Kidney epithelial cell (primary cell): Measurements from ENCODE around the gene FILIP1L. TPM values are rescaled to one million over a fixed set of nuclear protein-coding genes. Genes with fewer than 3 reads are reported as not detected.

Experiments used
- DNase-seq: peaks from one replicate; pipeline ENCODE4 v3.0.0-alpha.2; 2010; ENCODE audit warnings: low read depth
- H3K27me3 ChIP-seq: 2 replicates; pipeline ENCODE4 v1.6.0; 2011; ENCODE audit warnings: low read length; ENCODE audit not compliant: control insufficient read depth, insufficient read depth
- H3K36me3 ChIP-seq: 2 replicates; pipeline ENCODE4 v1.5.1; 2011; ENCODE audit warnings: low read length; ENCODE audit not compliant: control insufficient read depth, insufficient read depth
- H3K4me3 ChIP-seq: 2 replicates; pipeline ENCODE4 v1.5.1; 2011; ENCODE audit warnings: low read depth, mild to moderate bottlenecking, control low read depth, low read length
- total RNA-seq: library from RNA; depleted of rRNA; stranded (reverse); fragments of >200 nt; gene quantifications from 2 replicates; pipeline ENCODE4 v1.2.3, GENCODE V29; 2015
- TF ChIP-seq, protein P1 (sequence below): IDR thresholded peaks from 2 replicates; pipeline ENCODE4 v1.5.1; 2011; ENCODE audit warnings: mild to moderate bottlenecking, moderate library complexity, low read length, control low read depth, inconsistent platforms; ENCODE audit not compliant: insufficient read depth, poor library complexity, severe bottlenecking

The FILIP1L gene
- total RNA-seq, 1 donor from 2014 or later = 15.6 TPM

DNA sequence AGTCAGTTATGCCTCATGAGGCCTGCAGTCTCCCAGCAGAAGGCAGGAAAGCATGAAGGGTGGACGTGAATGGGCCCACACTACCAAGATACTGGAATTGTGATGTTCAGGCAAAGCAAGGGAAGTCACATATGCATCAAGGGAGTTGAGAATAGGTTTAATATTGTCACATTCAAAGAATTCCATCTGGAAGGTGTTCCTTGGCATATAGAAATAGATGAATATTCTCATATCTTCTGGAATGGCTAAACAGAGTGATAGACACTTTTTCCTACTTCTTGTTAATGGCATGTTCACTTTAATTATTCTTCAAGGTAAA lies 193.0 kb downstream of the FILIP1L start:
- TF ChIP-seq, protein P1, sequence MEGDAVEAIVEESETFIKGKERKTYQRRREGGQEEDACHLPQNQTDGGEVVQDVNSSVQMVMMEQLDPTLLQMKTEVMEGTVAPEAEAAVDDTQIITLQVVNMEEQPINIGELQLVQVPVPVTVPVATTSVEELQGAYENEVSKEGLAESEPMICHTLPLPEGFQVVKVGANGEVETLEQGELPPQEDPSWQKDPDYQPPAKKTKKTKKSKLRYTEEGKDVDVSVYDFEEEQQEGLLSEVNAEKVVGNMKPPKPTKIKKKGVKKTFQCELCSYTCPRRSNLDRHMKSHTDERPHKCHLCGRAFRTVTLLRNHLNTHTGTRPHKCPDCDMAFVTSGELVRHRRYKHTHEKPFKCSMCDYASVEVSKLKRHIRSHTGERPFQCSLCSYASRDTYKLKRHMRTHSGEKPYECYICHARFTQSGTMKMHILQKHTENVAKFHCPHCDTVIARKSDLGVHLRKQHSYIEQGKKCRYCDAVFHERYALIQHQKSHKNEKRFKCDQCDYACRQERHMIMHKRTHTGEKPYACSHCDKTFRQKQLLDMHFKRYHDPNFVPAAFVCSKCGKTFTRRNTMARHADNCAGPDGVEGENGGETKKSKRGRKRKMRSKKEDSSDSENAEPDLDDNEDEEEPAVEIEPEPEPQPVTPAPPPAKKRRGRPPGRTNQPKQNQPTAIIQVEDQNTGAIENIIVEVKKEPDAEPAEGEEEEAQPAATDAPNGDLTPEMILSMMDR = no peak
- H3K27me3 ChIP-seq = no peaks in the 10 kb centered on the region
- no peak for DNase-seq
- no peak overlapping the region for H3K4me3 ChIP-seq
- H3K36me3 ChIP-seq = no peaks in the 10 kb centered on the region

DNA sequence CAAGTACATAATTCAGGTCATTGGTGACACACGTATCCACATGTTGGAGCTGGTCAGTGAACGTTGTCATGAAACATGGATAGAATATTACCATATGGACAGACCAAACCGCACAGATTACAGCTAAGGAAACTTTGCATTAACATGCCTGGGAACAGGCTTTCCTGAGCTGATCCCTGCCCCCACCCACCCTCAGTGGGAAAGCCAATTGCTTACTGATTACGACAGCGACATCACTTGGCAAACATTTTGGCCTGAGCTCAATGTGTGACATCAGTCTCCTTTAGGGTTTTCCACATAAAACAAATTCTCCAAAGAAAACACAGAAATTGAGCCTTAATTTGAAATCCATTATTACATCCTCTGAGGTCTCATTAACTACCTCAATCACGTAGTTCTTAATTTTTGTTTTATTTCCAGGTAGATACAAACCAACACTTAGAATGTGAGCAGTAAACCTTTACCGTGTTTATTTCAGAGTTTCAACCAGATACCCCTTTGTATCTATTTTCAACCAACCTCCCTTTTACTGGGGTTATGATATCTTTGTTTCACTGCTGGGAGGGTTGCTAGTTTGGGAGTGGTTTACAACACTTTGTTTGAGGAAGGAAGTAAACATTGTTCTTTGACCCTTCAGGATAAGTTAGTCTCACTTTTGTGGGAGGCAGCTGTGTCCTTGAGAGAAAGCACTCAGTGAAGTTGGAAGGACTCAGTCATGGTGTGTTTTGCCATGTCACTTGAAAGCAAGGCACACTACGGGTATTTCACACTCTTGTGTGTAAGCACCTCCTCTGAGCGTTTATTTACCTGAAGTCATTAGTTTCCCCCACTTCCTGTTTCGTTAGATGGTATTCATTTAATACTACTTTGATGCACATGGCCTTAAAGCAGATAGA lies 193.6 kb downstream of the FILIP1L start:
- Histone ChIP-seq H3K4me3 (no peak overlapping the region), H3K36me3 (no peaks in the 10 kb centered on the region), H3K27me3 (no peaks in the 10 kb centered on the region)
- TF ChIP-seq, protein P1 = no peak
- DNase-seq = no peak

DNA sequence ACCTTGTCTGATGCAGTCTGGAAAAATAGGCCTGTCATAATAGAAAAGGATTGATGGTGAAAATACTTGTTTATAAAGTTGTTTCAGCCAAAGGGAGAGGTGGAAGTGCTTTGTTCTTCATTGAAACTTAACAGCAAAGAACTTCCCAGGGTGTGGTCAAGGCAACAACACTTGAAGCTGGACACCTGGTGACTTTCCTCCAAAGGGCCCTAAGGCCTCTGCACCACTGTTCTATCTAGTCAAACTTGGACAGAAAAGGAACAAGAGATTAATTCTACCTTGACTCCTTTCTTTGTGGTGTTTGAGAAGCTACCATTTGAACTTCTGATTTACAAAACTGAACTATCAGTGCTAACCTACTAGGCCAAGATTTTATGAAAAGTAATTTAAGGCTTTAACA lies 194.6 kb downstream of the FILIP1L start:
- Histone ChIP-seq H3K27me3 (no peaks in the 10 kb centered on the region), H3K4me3 (no peak overlapping the region), H3K36me3 (no peaks in the 10 kb centered on the region)
- TF ChIP-seq, protein P1 = no peak
- no peak for DNase-seq

DNA sequence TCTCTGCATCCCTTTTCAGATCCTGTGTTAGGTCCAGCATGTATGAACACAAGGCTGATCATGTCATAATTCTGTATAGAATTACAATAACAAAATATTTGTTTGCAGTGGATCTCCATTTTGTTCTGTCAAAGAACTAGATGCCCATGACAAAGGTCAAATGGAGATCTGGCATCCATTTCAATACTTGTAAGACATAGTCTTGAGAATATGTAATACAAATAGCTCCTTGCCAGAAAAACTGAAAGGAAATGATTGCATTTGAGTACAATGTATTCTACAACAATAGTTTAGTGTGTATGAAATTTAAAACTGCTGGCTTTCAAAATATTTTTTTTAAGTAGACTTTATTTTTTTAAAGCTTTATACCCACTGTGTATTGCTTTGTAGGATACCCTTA lies 195.6 kb downstream of the FILIP1L start:
- TF ChIP-seq, protein P1 = no peak
- H3K27me3 ChIP-seq = no peaks in the 10 kb centered on the region
- DNase-seq = no peak
- H3K36me3 ChIP-seq = no peaks in the 10 kb centered on the region
- H3K4me3 ChIP-seq = no peak overlapping the region

DNA sequence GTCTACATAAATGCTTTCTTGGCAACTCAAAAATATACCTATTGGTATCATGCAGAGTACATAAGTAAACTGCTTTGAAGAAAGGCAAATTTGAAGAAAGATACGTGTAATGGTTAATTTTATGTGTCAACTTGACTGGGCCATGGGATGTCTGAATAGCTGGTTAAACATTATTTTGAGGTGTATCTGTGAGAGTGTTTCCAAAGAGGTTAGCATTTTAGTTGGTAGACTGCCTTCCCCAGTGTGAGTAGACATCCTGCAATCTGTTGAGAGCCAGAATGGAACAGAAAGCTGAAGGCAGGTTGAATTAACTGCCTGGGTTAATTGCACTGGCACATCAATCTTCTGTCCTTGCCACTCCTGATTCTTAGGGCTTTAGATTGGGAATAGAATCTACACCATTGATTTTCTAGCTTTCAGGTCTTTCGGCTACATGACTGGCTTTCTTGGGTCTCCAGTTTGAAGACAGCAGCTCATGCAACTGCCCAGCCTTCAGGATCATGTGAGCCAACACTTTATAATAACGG lies 198.3 kb downstream of the FILIP1L start:
- Histone ChIP-seq H3K36me3 (no peaks in the 10 kb centered on the region), H3K27me3 (no peaks in the 10 kb centered on the region), H3K4me3 (no peak overlapping the region)
- no peak for DNase-seq
- TF ChIP-seq, protein P1 = no peak
